Stimulated activated CD4-positive, alpha-beta T cell treated with anti-CD3 and anti-CD28 coated beads, Interleukin-15, amount 100 ng/mL, for 48 hours (primary cell): ENCODE measurements around the gene CABLES2.
A peak's percentile ranks its signal among the peaks of the same experiment; 100 is the strongest.
"Not testable (repeated sequence)": the region's sequence is repeated elsewhere in the genome, so short reads cannot be mapped to it uniquely, and the experiment has no call there.

Experiments used
- DNase-seq, 2 donors: peaks; one replicate each; pipeline ENCODE4 v3.0.0-alpha.2; 2020; ENCODE audit warnings: low read depth in 2 of 2

CABLES2 gene

DNA sequence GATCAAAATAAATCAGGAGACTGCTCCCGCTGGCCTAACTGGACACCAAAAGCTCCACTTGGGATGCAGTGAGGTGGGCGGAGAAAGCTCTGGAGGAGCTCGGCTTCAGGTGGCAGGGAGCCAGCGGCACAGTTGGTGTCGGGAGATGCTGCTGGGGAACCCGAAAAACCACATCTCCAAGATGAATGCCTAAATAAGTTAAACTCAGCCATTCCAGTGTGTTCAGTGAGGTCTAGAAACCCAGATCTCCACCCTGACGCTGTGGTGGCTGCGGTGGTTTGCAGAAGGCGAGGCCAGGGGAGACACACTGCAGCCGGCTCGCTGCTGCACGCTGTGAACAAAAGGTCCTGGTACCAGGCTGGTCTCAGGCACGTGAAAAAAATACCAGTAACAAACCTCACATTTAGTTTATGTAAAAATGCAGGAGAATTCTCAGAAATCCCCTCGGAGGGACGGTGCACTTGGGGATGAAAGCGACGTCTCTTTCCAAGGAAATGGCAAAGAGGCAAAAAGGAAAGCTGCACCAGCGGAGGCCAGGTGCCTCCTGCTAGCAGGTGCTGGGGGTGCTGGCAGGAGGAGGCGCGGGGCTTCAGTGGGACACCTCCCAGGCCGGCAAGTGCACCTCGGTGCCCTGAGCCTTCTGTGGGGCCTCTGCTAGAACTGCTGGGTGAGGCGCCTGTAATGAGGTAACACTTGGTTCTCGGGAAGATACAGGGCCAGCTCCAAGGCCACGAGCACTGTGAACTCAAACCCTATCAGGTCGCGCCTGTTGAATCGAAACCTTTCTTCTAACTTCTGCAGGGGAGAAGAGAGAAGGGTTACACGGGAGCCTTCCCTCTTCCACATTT lies 16.5 kb downstream of the CABLES2 start:
- DNase-seq = no peak

DNA sequence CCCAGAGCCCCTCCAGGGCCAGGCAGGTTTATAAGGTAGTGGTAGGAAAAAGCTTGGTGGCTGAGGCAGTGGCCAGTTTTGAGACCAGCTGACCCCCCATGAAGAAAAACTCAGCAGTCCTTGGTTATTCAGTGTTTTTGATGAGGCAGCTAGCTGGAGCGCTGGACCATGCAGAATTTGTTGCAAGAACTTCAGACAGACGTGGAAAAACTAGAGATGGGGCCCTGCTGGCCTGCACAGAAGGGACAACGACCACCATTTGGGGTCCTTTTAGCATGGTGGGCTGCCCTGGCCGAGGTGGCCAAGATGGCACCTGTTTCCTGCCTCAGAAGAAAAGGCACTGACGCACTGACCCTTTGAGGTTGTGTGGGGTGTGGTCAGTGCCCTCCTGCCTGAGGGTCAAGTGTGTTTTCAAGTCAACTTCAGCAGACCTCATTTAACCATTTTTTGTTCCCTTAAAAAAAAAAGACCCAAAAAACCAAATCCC lies 17.4 kb downstream of the CABLES2 start:
- no peak for DNase-seq

DNA sequence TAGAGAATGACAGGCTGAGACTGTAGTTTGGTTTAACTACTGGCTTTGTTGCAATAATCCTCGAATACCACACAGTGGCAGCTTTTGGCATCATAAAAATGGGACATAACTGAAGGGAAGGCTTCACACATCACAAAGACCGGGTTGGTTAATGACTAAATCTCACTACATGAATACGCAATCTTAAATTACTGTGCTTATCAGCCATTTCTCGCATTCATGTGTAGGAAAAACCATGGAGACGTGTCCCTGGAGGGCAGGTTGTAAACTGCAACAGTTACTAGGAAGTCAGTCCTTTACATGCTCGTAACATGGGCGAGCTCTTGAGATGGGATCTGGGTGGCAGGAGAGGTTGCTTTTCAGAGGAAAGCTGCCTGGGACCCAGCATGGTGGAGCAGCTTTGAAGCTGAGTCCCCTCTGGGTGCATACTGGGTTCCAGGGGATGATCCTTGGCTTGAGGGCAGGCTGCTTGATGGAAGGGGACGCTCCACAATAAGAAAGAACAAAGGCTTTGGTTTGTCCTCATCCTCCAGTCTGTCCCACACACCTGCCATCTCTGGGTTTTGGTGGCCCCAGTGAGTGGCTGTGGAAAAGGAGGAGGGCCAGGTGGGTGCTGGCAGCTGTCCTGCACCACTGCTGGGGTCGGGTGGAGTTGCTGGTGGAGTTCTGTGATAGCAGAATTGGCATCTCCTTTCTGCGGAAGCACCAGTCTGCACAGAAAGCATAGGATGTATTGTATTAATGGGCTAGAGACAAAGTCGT lies 18.1 kb downstream of the CABLES2 start:
- no peak for DNase-seq

DNA sequence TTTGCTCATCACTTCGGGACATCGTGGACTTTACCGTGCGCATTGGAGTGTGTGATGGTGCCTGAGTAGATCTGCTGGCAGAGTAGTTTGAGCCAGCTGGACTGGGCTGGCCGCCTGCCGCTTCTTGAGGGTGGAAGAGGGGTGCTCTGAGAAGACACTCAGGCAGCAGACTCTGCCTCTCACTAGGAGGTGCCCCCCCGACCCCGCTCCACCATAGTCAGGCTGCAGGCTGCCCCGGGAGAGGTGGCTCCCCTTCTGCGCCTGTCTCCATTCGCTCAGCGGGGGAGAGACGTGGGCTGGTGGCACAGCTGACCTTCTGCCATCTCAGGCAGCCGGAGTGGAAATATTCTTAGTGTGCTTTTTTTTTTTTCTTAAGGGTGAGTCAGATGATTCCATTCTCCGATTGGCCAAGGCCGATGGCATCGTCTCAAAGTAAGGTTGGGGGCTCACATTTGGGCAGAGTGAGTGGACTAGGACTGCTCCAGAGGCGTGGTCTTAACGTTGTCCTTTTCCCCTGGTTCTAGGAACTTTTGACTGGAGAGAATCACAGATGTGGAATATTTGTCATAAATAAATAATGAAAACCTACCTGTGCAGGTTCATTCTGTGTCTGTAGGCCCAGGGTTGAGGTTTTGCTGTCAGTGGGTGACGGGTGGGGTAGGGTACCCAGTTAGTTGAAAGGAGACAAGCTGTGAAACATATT lies 19.0 kb downstream of the CABLES2 start:
- DNase-seq = no peak

DNA sequence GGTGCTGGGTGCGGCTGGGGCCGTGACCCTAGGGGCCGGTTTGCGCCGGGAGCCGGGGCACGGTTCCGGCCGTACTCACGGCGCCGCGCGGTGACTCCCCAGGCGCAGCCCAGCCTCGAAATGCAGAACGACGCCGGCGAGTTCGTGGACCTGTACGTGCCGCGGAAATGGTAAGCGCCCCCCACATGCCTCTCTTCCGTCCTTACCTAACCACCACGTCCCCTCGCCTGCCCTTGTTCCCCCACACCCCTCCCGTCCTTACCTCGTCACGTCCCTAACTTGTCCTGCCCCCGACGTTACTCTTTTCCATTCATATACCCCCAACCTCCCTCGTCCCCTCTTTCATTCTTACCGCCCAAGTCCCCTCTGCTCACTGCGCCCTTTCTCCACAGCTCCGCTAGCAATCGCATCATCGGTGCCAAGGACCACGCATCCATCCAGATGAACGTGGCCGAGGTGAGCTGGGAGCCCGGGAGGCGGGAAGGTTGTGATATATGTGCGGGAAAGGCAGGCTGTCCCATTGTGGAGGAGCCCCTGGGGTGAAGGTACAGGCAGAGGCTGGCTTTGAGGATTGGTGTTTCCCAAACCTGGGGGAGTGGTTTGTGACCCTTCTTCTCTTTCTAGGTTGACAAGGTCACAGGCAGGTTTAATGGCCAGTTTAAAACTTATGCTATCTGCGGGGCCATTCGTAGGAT lies 19.7 kb downstream of the CABLES2 start:
- no peak for DNase-seq

DNA sequence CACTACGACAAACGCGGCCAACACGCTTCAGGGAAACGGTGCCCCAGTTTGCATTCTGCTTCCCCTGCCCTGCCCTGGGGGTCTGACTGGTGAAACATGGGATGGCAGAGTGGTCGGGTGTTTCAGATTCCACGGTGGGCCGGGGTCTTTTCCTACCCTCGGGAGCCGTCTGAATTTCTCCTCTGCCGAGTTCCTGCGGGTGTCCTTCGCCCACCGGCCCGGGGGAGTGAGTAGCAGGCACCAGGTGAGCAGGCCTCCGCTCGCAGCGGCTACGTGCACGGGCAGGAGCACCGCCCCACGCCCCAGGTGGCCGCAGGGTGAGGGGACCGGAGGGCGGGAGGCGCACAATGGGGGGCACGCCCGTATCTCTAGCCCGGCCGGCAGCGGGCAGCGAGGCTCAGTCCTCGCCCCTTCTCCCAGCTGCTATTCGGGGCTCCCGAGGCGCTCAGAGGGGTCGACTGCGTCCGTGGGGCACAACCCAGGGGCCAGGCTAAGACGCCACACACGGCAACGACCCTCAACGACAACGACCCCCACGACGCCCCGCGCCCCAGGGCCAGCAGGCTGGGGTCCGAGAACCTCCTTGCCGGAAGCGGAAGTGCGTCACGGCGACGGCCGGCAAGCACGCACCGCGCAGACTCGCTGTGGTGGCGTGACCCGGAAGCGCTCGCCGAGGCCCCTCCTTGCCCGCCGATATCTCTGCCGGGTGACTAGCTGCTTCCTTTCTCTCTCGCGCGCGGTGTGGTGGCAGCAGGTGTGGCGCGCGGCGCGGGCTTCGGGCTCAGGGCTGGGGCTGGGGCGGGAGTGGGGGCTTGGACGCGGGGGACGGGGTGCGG lies 20.5 kb downstream of the CABLES2 start, which contains the start of gene RPS21:
Gene RPS21 (plus strand): TSS at position 721 of the 836 bp plus-strand sequence. CDS start 236 bp downstream, outside the sequence.
- DNase-seq = peak; percentile 87 to 89

DNA sequence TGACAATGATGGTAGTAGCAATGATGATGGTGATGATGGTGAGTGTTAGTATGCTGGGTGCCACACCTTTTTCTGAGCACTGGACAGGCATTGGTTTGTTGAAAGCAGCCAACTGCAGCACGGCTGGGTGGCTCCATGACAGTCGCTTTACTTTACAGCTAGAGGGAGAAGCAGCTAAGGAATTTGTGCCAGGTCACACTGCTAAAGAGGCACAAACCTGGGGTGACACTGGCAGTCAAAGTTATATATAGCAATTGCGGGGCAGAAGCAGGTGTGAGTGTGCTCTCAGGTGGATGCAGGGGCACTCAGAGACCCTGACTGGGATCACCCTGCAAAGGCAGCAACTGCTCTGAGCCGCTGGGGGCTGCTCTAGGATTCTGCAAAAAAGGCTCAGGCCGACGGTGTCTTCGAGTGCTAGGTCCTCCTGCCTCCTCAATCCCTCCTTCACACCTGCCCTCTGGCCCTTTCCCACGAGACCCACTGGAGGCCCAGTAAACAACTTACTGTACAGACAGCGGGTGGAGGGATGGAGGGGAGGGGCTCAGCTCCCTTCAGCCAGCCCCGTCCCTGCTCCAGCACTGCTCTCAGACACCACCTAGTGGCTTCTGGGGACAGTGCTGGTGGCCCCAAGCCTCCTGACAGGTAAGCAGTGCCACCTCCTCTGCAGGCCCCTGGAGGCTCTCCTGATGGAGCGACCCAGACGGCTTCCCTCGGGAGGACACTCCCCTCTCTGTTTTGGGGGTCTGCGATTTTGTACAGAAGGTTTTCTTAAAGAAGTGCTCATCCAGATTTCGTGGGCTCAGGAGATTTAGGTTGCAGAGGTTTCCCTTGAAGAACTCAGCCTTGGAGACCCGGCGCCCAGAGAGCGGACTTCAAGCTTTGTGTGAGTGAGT lies 24.5 kb downstream of the CABLES2 start:
- DNase-seq = peak; percentile 62 to 75

DNA sequence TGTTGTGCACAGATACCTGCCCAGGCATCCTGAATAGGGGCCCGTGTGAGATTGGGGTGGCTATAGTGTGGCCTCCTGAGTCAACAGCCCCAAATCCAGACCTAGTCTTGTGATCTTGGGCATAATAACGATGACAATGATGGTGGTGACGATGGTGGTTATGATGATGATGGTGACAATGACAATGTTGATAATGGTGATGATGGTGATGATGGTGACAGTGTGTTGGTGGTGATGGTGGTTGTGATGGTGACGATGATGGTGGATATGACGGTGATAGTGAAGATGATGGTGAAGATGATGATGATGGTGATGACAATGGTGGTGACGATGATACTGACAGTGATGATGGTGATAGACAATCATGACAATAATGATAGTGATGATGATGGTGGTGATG lies 25.2 kb downstream of the CABLES2 start:
- no peak for DNase-seq

DNA sequence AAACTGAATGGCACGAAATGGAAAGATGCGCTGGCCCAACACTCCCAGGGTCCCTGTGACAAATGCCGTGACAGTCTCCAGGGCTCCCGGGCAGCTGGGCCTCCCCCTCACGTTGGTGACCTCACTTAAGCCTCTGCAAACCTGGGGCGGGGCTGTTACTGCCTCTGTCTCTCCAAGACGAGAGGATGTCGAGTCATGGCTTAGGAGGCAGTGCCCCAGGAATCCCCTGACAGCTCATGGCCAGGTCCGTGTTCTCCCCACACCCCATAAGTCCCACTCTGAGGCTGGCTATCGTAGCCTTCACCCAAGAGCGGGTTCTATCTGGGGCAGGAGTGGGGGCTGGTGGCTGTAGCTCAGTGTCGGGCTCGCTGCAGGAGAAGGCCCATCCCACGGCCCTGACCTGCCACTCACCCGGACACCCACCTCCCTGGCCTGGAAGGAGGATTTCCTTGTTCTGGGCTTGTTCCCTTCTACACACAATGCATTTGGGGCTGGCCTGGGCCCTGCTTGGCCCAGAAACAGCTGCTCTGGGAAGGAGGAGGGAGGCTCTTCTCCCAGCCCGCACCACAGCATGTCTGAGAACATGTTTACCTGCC lies 25.8 kb downstream of the CABLES2 start:
- DNase-seq = no peak

DNA sequence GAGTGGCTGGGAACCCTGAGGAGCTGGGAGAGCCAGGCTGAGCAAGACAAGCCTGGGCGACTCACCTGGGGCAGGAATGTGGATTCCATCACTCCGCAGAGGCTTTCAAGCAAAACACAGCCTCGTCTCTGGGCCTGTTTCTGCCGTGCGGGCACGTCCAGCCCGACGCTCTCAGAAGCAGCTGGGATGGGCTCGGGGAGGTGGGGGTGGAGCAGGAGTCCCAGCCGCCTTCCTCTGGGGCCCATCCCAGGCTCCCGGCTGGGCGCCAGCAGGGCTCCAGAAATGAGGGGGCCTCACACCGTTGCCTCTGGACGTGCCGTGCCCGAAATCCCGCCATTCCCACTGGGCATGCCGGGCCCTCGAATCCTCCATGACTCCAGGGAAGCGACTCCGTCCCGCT lies 28.9 kb downstream of the CABLES2 start:
- DNase-seq = no peak

DNA sequence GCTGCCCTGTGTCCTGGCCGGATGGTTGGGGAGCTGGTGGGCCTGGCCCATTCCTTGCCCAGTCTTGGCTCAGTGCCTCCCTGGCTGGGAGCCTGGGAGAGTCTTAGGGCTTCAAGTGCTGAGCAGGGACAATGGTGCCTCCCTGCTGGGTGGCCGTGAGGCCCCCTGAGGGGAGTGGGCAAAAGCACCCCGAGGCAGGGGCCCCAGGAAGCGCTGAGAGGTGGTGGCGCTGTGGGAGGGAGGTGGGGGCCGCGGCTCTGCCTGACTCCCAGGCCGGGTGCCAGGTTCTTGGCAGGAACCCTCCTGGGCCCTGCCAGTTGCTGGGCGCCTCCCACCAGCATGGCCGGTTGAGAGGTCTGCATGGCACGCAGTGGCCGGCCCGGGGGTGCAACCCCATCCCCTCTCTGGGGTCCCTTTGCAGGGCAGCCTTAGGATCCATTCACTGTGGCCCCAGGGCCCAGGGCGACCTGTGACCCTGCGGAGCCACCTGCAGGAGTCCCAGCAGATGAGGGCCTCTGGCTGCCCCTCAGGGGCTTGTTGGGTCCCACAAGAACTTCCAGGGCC lies 29.4 kb downstream of the CABLES2 start:
- no peak for DNase-seq

DNA sequence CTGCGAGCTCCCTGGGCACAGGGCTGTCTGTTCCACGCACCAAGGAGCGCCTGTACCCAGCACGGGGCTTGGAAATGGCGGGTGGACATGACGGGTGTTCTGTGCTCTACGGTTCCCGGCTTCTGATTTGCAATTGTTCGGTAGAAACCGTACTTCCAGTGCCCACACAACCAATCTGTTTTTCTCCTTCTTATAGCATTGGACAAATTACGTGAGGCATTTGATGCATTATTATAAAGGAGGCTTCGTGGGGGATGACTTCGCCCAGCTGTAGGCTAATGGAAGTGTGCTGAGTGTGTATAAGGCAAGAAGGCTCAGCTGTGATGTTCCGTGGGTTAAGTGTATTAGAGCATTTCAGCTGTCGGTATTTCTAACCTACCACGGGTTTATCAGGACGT lies 30.0 kb downstream of the CABLES2 start:
- DNase-seq = no peak

DNA sequence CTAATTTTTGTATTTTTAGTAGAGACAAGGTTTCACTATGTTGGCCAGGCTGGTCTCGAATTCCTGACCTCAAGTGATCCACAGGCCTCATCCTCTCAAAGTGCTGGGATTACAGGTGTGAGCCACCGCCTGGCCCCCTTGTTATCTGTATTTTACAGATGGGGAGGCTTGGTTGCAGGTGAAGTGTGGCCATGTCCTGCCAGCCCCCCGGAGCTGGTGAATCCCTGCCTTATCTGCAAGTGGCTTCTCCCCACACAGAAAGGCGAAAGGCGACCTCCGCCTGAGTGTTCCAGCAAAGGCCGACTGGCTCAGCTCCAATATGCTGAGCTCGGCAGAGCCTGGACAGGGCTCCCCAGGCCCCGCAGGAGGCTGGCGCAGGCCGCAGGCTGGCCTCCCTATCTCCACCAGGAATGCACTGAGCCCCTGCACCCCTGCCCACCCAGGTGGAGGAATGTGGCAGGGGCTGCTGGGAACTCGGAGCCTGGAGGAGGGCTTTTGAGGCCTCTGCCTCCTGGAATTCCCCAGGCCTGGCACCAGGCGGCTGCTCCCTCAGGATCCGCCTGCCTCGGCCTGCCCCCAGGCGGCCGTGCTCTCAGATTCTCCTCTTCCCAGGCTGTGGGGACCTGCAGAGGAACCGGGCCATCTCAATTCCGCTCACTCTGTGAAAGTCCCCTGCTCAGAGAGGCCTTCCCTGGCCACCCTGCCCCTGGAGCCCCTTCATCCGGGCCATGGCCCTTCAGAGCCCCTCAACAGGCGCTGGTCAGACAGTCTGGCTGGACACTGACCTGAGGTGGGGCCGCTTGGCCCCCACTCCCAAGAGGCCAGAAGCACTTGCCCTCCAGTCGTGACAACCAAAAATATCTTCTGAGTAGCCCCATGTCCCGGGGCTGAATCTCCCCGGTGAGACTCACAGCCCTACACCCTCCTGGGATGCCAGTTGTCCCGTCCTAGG lies 30.7 kb downstream of the CABLES2 start:
- no peak for DNase-seq

DNA sequence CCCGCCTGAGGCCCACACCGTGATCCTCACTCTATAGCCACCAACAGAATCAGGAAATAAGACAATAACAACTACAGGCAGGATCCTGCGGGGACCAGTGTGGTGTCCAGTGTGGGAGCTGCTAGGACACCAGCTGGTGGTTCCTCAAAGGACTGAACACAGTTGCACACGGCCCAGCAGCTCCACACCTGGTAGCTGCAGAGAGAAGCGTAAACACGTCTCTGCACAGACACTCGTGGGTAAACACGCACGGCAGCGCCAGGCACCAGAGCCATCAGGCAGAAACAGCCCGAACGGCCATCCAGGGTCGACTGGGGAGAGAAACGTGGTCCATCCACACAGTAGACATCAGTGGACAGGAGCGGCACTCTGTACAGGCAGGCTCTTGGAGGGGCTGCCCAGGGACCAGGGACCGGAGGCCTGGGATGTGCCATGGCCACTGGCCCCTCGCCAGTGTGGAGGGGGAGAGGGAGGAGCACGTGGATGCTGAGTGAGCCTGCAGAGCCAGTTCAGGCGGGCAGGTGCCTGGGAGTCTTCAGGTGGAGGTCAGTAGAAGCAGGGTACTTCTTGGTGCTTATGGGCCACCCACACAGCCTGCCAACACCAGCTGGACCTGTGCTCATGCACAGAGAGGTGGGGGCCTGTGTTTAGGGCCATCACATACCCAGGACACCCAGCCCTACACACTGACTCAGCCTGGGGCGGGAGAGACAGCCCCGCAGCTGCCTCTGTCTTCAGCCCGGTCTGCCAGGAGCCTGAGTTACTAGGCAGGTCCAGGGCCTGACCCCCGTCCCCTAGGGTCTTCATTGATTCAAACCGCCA lies 32.5 kb downstream of the CABLES2 start:
- DNase-seq = no peak

DNA sequence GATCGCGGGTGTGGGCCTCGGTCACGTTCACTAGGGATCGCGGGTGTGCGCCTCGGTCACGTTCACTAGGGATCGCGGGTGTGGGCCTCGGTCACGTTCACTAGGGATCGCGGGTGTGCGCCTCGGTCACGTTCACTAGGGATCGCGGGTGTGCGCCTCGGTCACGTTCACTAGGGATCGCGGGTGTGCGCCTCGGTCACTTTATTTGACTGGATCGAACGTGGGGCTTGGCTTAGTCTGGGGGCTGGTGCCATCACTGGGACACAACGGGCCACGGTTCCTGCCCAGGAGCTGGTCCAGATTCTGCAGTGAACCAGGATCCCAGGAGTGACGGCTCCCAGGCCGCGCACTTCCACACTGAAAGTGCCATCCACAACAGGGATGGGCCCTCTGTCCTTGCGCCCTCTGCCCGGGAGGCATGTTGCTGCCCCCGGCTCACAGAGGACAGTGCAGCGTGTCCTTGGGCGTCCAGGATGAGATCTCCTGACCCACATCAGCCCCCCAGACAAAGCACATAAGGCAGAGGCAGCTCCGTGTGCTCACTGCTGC lies 33.4 kb downstream of the CABLES2 start:
- DNase-seq = not testable (repeated sequence)
